HG02970 (cell line): Measurements from ENCODE around the gene TIAM1.

Experiments
- ATAC-seq: cut with Tn5 transposase; IDR thresholded peaks from one replicate; pipeline ENCODE4 v1.9.1; 2021; ENCODE audit warnings: mild to moderate bottlenecking, moderate library complexity, moderate number of reproducible peaks; ENCODE audit not compliant: unreplicated experiment, low FRiP score

The TIAM1 gene

GRCh38 chr21:31107176-31107785 is 236.8 kb downstream of the TIAM1 start:
- ATAC-seq = no peak

GRCh38 chr21:31103571-31104265 is 240.3 kb downstream of the TIAM1 start:
- ATAC-seq = no peak

GRCh38 chr21:31103163-31103562 is 240.9 kb downstream of the TIAM1 start:
- no peak for ATAC-seq

- ATAC-seq = no peak
Measured at GRCh38 chr21:31099122-31099521, 244.9 kb downstream of the TIAM1 start.

- no peak for ATAC-seq
Measured at GRCh38 chr21:31098576-31099005, 245.5 kb downstream of the TIAM1 start.

- no peak for ATAC-seq
Measured at GRCh38 chr21:31092832-31093625, 251.0 kb downstream of the TIAM1 start.

GRCh38 chr21:31090376-31090775 is 253.7 kb downstream of the TIAM1 start:
- no peak for ATAC-seq

GRCh38 chr21:31088474-31088751 is 255.6 kb downstream of the TIAM1 start:
- no peak for ATAC-seq

- no peak for ATAC-seq
Measured at GRCh38 chr21:31087639-31088473, 256.2 kb downstream of the TIAM1 start.

- no peak for ATAC-seq
Measured at GRCh38 chr21:31084689-31085088, 259.4 kb downstream of the TIAM1 start.

GRCh38 chr21:31078796-31079195 is 265.3 kb downstream of the TIAM1 start:
- no peak for ATAC-seq

- no peak for ATAC-seq
Measured at GRCh38 chr21:31078216-31078615, 265.8 kb downstream of the TIAM1 start.

GRCh38 chr21:31075848-31076247 is 268.2 kb downstream of the TIAM1 start:
- no peak for ATAC-seq

GRCh38 chr21:31072533-31072932 is 271.5 kb downstream of the TIAM1 start:
- ATAC-seq = no peak
